ENCODE data around the gene MTA1. TPM values are rescaled to one million over a fixed set of nuclear protein-coding genes. Genes with fewer than 3 reads are reported as not detected.

The MTA1 gene
- total and polyA plus RNA-seq, 2 donors (not counting 1 experiment from before 2014, with no cell fraction given) = 137 to 147 TPM

GRCh38 chr14:105507247-105507646 lies 87.6 kb downstream of the MTA1 start:
- H3K9ac ChIP-seq (ENCODE audit: low read length) = no peak overlapping the region
- H3K4me1 Mint-ChIP-seq = peaks cover 2% of the 10 kb centered on the region
- H3K27ac Mint-ChIP-seq = no peak overlapping the region
- 52% methylated on average over 15 of the region's 17 CpGs for WGBS (ENCODE audit: insufficient coverage)
- no peaks in the 10 kb centered on the region for H3K79me2 ChIP-seq (ENCODE audit: control insufficient read depth, insufficient read depth, low read length)
- peaks cover 20% of the 10 kb centered on the region for H3K27me3 Mint-ChIP-seq
- H3K27ac ChIP-seq (ENCODE audit: low read length in 2 of 2) = no peak overlapping the region
- no peaks in the 10 kb centered on the region for H3K36me3 ChIP-seq (replicated peaks in 1 of 2; ENCODE audit: control extremely low read depth in 1 of 2, control insufficient read depth in 1 of 2, extremely low read depth in 1 of 2, insufficient read depth in 2 of 2, low read length in 1 of 2)
- ChIA-PET CTCF (interaction anchor here (0.6 kb wide), 2 partner anchors 611 to 950 kb away, joined by 3 read pairs; no protein-coding TSS in a partner anchor), POLR2A (no interaction called here)
- peaks cover 0 to 19% (median 1%) of the 10 kb centered on the region in 4 experiments for H3K27me3 ChIP-seq (replicated peaks in 1 of 4; ENCODE audit: control extremely low read depth in 1 of 4, control insufficient read depth in 3 of 4, insufficient read depth in 4 of 4, low read length in 3 of 4)
- ATAC-seq (ENCODE audit: low read depth) (no peak), DNase-seq (no peak)
- H4K20me1 ChIP-seq (ENCODE audit: control insufficient read depth, insufficient read depth, low read length, poor library complexity, severe bottlenecking) = no peaks in the 10 kb centered on the region
- H3K4me2 ChIP-seq (replicated peaks; ENCODE audit: low read depth, low read length, poor library complexity, severe bottlenecking) = no peak overlapping the region
- H3K4me1 ChIP-seq (ENCODE audit: control insufficient read depth in 2 of 2, insufficient read depth in 2 of 2, low read length in 2 of 2) = peaks cover 6 to 8% of the 10 kb centered on the region in 2 donors
- H3K4me3 Mint-ChIP-seq = no peak overlapping the region
- H2AFZ ChIP-seq (ENCODE audit: insufficient read depth, low read depth, low read length, poor library complexity, severe bottlenecking) = no peak overlapping the region
- intact Hi-C loops (cut with micrococcal nuclease) = no loop called here
- no peaks in the 10 kb centered on the region for H3K9me3 ChIP-seq (ENCODE audit: control extremely low read depth in 1 of 3, control insufficient read depth in 2 of 3, insufficient read depth in 1 of 3, low read length in 2 of 3)
- TF ChIP-seq EZH2 (IDR thresholded peaks at IDR 0.05; ENCODE audit: borderline replicate concordance, insufficient read depth, low read depth, low read length, poor library complexity, severe bottlenecking) (no peak), CTCF (IDR thresholded peaks at IDR 0.05) (no peak)
- H3K4me3 ChIP-seq (ENCODE audit: control extremely low read depth in 1 of 5, extremely low read depth in 1 of 5, insufficient read depth in 1 of 5, low read depth in 2 of 5, low read length in 4 of 5) = no peak overlapping the region
- H3K9me3 Mint-ChIP-seq (ENCODE audit: insufficient read depth) = no peaks in the 10 kb centered on the region

- Mint-ChIP-seq H3K4me3 (no peak overlapping the region), H3K9me3 (ENCODE audit: insufficient read depth) (no peaks in the 10 kb centered on the region), H3K4me1 (peaks cover 2% of the 10 kb centered on the region), H3K27ac (no peak overlapping the region), H3K27me3 (peaks cover 22% of the 10 kb centered on the region)
- no peaks in the 10 kb centered on the region for H4K20me1 ChIP-seq (ENCODE audit: control insufficient read depth, insufficient read depth, low read length, poor library complexity, severe bottlenecking)
- no peak overlapping the region for H3K4me2 ChIP-seq (replicated peaks; ENCODE audit: low read depth, low read length, poor library complexity, severe bottlenecking)
- no peaks in the 10 kb centered on the region for H3K9me3 ChIP-seq (ENCODE audit: control extremely low read depth in 1 of 3, control insufficient read depth in 2 of 3, insufficient read depth in 1 of 3, low read length in 2 of 3)
- ChIA-PET POLR2A (no interaction called here), CTCF (no interaction called here)
- H3K9ac ChIP-seq (ENCODE audit: low read length) = no peak overlapping the region
- DNase-seq (no peak), ATAC-seq (ENCODE audit: low read depth) (no peak)
- H3K4me3 ChIP-seq (ENCODE audit: control extremely low read depth in 1 of 5, extremely low read depth in 1 of 5, insufficient read depth in 1 of 5, low read depth in 2 of 5, low read length in 4 of 5) = no peak overlapping the region
- peaks cover 0 to 20% (median 1%) of the 10 kb centered on the region in 4 experiments for H3K27me3 ChIP-seq (replicated peaks in 1 of 4; ENCODE audit: control extremely low read depth in 1 of 4, control insufficient read depth in 3 of 4, insufficient read depth in 4 of 4, low read length in 3 of 4)
- TF ChIP-seq EZH2 (IDR thresholded peaks at IDR 0.05; ENCODE audit: borderline replicate concordance, insufficient read depth, low read depth, low read length, poor library complexity, severe bottlenecking) (no peak), CTCF (IDR thresholded peaks at IDR 0.05) (no peak)
- no peaks in the 10 kb centered on the region for H3K36me3 ChIP-seq (replicated peaks in 1 of 2; ENCODE audit: control extremely low read depth in 1 of 2, control insufficient read depth in 1 of 2, extremely low read depth in 1 of 2, insufficient read depth in 2 of 2, low read length in 1 of 2)
- no peak overlapping the region for H2AFZ ChIP-seq (ENCODE audit: insufficient read depth, low read depth, low read length, poor library complexity, severe bottlenecking)
- intact Hi-C loops (cut with micrococcal nuclease) = no loop called here
- peaks cover 6 to 11% of the 10 kb centered on the region in 2 donors for H3K4me1 ChIP-seq (ENCODE audit: control insufficient read depth in 2 of 2, insufficient read depth in 2 of 2, low read length in 2 of 2)
- 82% methylated on average over 12 of the region's 16 CpGs for WGBS (ENCODE audit: insufficient coverage)
- H3K79me2 ChIP-seq (ENCODE audit: control insufficient read depth, insufficient read depth, low read length) = no peaks in the 10 kb centered on the region
- H3K27ac ChIP-seq (ENCODE audit: low read length in 2 of 2) = no peak overlapping the region
These were observed 88.4 kb downstream of the MTA1 start for GRCh38 chr14:105508069-105508468.
